Measurements from ENCODE around the gene PITPNC1.

Gene PITPNC1

GRCh38 chr17:67448449-67448848, 71.4 kb downstream of the PITPNC1 start:
- no peak overlapping the region for H3K4me3 ChIP-seq (ENCODE audit: low read depth, low read length)
- H3K27me3 ChIP-seq (ENCODE audit: control insufficient read depth, insufficient read depth, low read length) = no peaks in the 10 kb centered on the region
- TF ChIP-seq, protein P1, sequence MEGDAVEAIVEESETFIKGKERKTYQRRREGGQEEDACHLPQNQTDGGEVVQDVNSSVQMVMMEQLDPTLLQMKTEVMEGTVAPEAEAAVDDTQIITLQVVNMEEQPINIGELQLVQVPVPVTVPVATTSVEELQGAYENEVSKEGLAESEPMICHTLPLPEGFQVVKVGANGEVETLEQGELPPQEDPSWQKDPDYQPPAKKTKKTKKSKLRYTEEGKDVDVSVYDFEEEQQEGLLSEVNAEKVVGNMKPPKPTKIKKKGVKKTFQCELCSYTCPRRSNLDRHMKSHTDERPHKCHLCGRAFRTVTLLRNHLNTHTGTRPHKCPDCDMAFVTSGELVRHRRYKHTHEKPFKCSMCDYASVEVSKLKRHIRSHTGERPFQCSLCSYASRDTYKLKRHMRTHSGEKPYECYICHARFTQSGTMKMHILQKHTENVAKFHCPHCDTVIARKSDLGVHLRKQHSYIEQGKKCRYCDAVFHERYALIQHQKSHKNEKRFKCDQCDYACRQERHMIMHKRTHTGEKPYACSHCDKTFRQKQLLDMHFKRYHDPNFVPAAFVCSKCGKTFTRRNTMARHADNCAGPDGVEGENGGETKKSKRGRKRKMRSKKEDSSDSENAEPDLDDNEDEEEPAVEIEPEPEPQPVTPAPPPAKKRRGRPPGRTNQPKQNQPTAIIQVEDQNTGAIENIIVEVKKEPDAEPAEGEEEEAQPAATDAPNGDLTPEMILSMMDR (IDR thresholded peaks at IDR 0.05) = no peak
- H3K4me1 ChIP-seq = no peaks in the 10 kb centered on the region
- no peaks in the 10 kb centered on the region for H3K79me2 ChIP-seq
- no peak overlapping the region for H3K9ac ChIP-seq
- H3K36me3 ChIP-seq (ENCODE audit: control insufficient read depth, insufficient read depth, low read length) = no peaks in the 10 kb centered on the region
- H2AFZ ChIP-seq = no peak overlapping the region
- no peaks in the 10 kb centered on the region for H3K9me3 ChIP-seq (ENCODE audit: control insufficient read depth, low read length)
- no peak overlapping the region for H3K4me2 ChIP-seq (ENCODE audit: low read length)
- H3K27ac ChIP-seq = no peak overlapping the region

- no peak overlapping the region for H2AFZ ChIP-seq
- H3K4me1 ChIP-seq = no peaks in the 10 kb centered on the region
- no peaks in the 10 kb centered on the region for H3K9me3 ChIP-seq (ENCODE audit: control insufficient read depth, low read length)
- no peaks in the 10 kb centered on the region for H3K36me3 ChIP-seq (ENCODE audit: control insufficient read depth, insufficient read depth, low read length)
- H3K79me2 ChIP-seq = no peaks in the 10 kb centered on the region
- no peak overlapping the region for H3K27ac ChIP-seq
- TF ChIP-seq, protein P1 (IDR thresholded peaks at IDR 0.05) = no peak
- no peak overlapping the region for H3K4me2 ChIP-seq (ENCODE audit: low read length)
- no peaks in the 10 kb centered on the region for H3K27me3 ChIP-seq (ENCODE audit: control insufficient read depth, insufficient read depth, low read length)
- no peak overlapping the region for H3K4me3 ChIP-seq (ENCODE audit: low read depth, low read length)
- H3K9ac ChIP-seq = no peak overlapping the region
Observed at GRCh38 chr17:67449065-67449464, 72.0 kb downstream of the PITPNC1 start.

- H3K27me3 ChIP-seq (ENCODE audit: control insufficient read depth, insufficient read depth, low read length) = no peaks in the 10 kb centered on the region
- H3K4me1 ChIP-seq = no peaks in the 10 kb centered on the region
- H3K36me3 ChIP-seq (ENCODE audit: control insufficient read depth, insufficient read depth, low read length) = no peaks in the 10 kb centered on the region
- no peak overlapping the region for H3K27ac ChIP-seq
- H2AFZ ChIP-seq = no peak overlapping the region
- no peaks in the 10 kb centered on the region for H3K9me3 ChIP-seq (ENCODE audit: control insufficient read depth, low read length)
- no peaks in the 10 kb centered on the region for H3K79me2 ChIP-seq
- no peak overlapping the region for H3K9ac ChIP-seq
- no peak overlapping the region for H3K4me3 ChIP-seq (ENCODE audit: low read depth, low read length)
- no peak overlapping the region for H3K4me2 ChIP-seq (ENCODE audit: low read length)
- TF ChIP-seq, protein P1 (IDR thresholded peaks at IDR 0.05) = no peak
Observed at GRCh38 chr17:67449845-67450755, 73.0 kb downstream of the PITPNC1 start.

GRCh38 chr17:67452681-67453554, 75.8 kb downstream of the PITPNC1 start:
- TF ChIP-seq, protein P1 (IDR thresholded peaks at IDR 0.05) = no peak
- no peaks in the 10 kb centered on the region for H3K36me3 ChIP-seq (ENCODE audit: control insufficient read depth, insufficient read depth, low read length)
- H3K4me2 ChIP-seq (ENCODE audit: low read length) = no peak overlapping the region
- H2AFZ ChIP-seq = no peak overlapping the region
- H3K4me3 ChIP-seq (ENCODE audit: low read depth, low read length) = no peak overlapping the region
- no peak overlapping the region for H3K27ac ChIP-seq
- H3K9ac ChIP-seq = no peak overlapping the region
- H3K9me3 ChIP-seq (ENCODE audit: control insufficient read depth, low read length) = no peaks in the 10 kb centered on the region
- no peaks in the 10 kb centered on the region for H3K4me1 ChIP-seq
- no peaks in the 10 kb centered on the region for H3K27me3 ChIP-seq (ENCODE audit: control insufficient read depth, insufficient read depth, low read length)
- no peaks in the 10 kb centered on the region for H3K79me2 ChIP-seq
